NCI-H510A (cell line): ENCODE data around the gene NTN3.

Experiments
- DNase-seq: peaks from one replicate; lab custom pipeline; 2025; lab: John Stamatoyannopoulos, UW

NTN3 gene

DNA sequence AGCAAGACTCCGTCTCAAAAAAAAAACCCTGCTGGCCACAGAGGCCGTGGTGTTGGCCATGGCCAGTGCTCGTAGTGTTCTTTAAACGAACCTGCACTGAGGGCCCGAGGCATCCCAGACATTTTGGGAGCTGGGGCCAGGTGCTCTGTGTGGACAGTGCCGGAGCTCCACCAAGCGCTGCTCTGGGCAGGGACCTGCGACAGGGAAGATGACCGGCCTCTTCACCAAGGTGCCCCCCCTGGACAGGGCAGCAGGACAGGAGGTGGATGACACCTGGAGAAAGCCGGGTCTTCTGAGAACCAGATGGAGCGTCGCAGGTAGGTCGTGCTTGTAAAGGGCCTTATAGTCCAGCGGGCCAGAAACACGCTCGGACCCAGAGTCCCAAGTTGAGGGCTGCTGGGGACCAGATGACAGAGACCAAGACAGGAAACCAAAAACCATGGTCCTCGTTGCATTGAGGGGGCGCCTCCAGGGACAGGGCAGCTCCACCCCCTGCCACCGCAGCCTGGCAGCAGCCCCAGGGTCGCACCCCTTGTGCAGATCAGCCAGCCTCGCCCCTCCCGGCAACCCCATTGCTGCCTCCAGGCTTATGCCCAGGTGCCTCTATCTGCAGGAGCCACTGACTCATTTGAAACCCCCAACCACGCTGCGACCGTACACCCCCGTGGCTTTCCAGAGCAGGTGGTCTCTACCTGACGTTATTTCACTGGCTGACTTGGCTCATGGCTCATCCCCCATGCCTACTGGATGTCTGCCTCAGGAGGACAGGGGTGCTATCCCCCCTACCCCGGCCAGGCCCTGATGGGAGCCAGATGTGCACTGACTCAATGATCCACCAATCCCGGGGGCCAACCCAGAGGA, 4.2 kb upstream of the NTN3 start:
- no peak for DNase-seq

GRCh38 chr16:2467528-2468232, 3.4 kb upstream of the NTN3 start:
- peak; percentile 78 for DNase-seq

- no peak for DNase-seq
Observed at GRCh38 chr16:2468233-2468724, 2.8 kb upstream of the NTN3 start.

- DNase-seq, result peak; percentile 82
Observed at GRCh38 chr16:2468725-2469398, 2.2 kb upstream of the NTN3 start.

- DNase-seq, result no peak
Observed at GRCh38 chr16:2469399-2470233, 1.5 kb upstream of the NTN3 start.

DNA sequence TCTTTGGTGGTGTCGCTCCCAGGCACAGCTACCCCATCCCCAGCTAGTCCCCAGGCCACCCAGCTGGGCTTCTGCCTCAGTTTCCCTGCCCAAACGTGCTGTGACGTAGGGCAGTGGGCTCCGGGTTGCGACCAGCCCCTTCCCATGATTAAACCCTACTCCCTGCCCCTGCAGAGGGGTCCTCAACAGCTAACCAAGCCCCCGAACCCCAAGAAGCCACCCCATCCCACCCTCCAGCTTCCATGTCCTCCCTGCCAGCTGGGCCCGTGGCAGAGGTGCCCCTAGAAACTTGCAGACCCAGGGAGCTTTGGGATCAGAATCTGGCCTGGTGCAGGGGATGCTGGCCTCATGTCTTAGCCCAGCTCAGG, 879 bp upstream of the NTN3 start:
- DNase-seq, result no peak

DNA sequence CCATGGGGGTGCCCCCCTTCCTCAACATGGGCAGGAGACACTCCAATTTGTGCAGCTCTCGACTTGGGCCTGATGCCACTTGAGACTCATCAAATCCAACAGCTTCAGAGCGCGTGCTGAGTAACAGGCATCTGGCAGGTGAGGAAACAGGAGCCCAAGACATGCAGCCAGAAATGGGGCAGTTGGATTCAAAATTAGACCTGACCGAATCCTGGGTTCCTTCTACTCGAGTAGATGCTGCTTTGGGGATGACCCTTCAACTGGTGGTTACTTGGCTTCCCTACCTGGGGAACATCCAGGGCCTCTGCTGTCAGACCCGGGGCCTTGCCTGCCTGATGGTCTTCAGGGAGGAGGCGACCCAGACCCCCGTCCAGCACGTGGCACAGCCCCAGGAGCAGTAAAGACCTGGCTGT, 488 bp upstream of the NTN3 start:
- DNase-seq, result no peak

- DNase-seq, result no peak
Observed at GRCh38 chr16:2471653-2472487, 773 bp downstream of the NTN3 start.

- DNase-seq, result no peak
Observed at GRCh38 chr16:2472488-2472864, 1.4 kb downstream of the NTN3 start.

- no peak for DNase-seq
Observed at GRCh38 chr16:2472885-2473445, 1.9 kb downstream of the NTN3 start.

DNA sequence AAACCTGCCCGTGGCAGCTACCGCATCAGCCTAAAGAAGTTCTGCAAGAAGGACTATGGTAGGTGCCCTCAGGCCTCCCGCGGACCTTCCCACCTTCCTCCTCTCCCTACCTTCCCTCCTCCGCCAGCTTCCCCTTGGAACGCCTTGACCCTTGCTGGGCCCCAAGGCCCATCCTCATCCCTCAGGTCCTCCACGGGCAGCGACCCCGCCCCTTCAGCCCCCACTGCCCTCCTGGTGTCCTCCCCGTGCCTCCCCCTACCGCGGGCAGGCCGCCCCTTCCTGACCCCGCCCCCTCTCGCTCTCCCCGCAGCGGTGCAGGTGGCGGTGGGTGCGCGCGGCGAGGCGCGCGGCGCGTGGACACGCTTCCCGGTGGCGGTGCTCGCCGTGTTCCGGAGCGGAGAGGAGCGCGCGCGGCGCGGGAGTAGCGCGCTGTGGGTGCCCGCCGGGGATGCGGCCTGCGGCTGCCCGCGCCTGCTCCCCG, 2.4 kb downstream of the NTN3 start:
- DNase-seq, result no peak

DNA sequence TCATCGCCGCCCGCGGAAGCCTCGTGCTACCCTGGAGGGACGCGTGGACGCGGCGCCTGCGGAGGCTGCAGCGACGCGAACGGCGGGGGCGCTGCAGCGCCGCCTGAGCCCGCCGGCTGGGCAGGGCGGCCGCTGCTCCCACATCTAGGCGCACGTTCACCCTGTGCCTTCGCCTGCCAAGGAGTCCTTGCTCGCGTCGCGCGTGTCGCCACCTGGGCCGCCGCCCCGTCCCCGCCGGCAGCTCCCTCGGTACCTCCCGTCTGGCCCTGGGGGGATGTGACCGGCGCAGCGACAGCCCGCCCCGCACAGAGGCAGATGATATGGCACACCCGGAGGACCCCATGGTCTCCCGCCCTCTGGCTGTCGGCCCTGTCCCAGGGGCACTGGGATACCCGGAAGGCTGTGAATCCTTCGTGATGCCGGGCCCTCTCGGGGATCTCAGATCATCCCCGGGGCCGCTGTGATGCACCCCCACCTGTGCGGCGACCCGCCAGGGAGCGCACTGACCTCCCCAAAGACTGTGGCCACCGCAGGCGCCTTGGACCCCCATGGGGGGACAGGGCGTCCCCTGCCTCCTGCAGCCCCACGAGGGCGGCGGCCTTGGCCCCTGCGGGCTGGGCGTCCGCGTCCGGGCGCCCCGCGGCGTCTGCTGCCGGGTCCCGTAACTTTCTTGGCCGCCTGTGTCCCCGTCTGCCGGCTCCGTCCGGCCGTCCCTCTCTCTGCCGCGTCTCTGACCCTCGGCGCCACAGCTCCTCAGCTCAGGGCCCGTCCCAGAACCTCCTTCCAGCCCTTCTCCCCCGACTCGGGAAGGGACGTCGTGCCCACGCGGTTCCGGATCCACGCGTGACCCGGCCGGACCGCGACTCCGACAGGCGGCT, 3.1 kb downstream of the NTN3 start:
- DNase-seq, result no peak

DNA sequence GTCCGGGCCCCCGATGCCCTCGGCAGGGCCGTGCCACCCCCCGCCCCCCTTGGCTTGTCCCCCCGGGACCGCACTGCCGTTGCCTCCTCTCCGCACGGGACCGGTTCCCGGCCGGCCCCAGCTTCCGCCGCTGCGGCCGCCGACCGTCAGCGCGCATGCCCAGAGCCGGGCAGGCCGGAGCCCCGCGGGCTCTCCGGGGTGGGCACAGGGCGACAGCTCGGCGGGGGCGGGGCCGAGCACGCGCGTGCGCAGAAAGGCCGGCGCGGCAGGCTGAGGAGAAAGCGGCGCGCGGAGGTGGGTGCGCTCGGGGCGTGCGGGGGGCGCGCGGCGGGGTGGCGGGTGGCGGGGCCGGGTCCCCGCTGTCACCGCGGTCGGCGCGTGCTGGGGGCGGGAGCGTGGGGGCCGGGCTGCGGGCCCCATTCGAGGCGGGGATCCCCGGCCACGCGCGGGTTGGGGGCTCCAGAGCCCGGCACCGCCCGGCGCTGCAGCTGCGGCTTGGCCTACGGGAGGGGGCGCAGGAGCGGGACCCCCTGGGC, 3.8 kb downstream of the NTN3 start, which contains the start of gene TBC1D24:
TSS of gene TBC1D24 (plus strand) at position 251 of the 536 bp plus-strand sequence. CDS start 21,022 bp downstream, outside the sequence.
- DNase-seq, result peak; percentile 64

DNA sequence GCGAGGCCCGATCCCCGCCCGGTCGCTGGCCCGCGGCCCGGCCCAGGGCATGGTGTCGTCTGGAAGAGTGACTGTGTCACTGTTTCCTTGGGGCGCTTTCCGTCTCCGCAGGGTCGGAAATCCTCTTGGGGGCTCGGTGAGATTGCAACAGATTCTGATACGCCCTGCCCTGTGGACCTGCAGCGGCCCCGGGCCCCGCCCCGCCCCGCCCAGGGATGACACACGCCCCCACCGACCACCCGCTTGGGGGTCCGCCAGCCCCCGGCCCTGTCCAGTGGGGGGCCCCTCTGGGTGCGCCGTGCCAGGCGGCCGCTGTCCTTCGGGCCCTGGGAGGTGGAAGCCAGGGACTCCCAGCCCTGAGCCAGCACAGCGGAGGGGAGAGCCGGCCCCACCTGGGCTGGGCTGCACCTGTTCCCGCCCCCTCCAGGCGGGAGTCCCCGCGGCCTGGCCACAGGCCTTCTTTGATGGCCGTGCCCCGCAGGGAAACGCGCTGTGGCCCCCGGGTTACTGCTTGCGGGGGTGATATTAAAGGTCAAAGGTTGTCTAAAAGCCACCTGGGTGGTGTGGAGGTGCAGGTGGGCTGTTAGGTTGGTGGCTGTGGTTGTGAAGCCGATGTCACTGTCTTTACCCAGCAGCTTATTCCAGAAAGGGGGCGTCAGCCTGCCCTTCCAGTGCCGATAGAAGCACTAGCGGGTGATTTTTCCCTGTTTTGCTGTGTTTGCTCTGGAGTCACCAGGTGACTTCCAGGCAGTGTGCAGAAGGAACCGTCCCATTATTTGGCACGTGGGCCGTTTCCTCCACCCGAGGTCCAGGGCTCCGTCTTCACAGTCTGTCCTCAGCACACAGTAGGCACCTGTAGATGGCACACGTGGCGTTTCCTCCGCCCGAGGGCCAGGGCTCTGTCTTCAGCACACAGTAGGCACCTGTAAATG, 4.6 kb downstream of the NTN3 start:
- no peak for DNase-seq

DNA sequence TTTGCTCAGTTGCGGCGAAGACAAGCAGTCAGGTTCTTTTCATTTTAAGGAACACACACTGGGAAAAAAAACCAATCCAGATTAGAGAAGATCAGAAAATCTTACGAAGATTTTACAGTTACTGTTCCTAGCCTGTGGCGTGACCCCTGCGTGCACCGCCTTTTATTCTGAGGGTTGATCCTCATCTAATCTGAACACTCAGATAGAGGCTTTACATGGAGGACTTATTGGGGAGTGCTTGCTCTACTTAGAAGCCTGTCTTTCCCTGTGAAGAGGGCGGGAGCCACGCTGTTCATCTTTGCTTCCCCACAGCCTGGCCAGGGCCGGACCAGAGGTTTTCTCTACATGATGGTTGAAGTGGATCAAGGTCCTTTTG, 5.2 kb downstream of the NTN3 start:
- no peak for DNase-seq

GRCh38 chr16:2476741-2477140, 5.6 kb downstream of the NTN3 start:
- no peak for DNase-seq

DNA sequence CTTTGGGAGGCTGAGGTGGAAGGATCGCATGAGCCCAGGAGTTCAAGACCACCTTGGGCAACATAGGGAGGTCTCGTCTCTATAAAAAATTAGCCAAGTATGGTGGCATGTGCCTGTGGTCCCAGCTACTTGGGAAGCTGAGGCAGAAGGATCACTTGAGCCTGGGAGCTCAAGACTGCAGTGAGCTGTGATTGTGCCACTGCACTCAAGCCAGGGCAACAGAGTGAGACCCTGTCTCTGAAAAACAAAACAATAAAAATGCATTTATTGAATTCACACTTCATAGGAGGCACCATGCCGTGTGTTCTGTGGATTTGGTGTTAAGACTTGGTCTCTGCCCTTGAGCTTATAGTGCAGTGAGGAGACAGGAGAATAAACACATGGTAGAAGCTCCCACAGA, 6.2 kb downstream of the NTN3 start:
- DNase-seq, result no peak

DNA sequence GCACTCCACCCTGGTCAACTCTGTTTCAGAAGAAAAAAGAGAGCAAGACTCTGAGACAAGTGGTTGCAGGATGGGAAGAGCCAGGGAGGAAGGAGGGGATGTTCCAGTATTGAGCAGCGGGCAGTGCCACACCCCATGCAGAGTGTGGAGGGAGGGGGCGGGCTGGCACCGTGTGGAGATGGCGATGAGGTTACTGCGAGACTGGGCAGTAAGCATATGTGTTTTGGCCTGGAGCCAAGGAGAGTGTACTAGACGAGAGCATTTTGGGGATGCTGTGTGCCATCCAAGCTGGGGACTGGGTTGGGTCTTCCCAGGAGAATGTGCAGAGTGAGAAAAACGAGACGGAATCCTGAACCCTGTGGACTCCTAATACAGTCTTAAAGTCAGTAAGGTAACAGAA, 7.2 kb downstream of the NTN3 start:
- no peak for DNase-seq
